ENCODE results near the gene CDK15.

DNA sequence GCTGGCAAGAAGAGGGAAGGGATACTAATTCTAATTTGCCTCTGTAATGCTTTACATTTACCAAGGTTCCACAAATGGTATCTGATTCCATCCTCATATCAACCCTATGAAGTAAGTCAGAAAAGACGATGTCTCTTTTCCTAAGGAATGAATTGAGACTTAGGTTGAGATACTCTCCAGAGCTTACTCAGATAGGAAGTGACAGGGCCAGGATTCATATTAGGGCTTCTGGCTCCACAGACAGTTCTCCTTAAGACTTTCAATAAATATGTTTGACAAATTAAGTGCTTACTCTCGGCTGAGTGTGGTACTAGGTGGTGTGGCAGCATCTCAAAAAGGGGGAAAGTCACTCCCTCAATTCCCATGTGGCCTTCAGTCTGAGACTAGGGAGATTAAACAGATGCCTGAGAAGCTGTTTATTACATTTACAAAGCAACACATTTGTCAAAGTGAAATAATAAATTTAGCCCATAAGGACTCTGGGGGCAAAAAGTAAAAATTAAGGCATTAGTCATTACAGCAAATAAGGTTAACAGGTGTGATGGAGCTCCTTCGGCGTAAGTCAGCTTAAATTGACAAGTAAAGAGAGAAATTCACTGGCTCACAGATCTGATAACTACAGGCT is 14.2 kb downstream of the CDK15 start:
- TF ChIP-seq, protein P1, sequence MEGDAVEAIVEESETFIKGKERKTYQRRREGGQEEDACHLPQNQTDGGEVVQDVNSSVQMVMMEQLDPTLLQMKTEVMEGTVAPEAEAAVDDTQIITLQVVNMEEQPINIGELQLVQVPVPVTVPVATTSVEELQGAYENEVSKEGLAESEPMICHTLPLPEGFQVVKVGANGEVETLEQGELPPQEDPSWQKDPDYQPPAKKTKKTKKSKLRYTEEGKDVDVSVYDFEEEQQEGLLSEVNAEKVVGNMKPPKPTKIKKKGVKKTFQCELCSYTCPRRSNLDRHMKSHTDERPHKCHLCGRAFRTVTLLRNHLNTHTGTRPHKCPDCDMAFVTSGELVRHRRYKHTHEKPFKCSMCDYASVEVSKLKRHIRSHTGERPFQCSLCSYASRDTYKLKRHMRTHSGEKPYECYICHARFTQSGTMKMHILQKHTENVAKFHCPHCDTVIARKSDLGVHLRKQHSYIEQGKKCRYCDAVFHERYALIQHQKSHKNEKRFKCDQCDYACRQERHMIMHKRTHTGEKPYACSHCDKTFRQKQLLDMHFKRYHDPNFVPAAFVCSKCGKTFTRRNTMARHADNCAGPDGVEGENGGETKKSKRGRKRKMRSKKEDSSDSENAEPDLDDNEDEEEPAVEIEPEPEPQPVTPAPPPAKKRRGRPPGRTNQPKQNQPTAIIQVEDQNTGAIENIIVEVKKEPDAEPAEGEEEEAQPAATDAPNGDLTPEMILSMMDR (IDR thresholded peaks at IDR 0.05 in 8 of 11, conservative IDR thresholded peaks at IDR 0.05 in 3 of 11): no peak
- no peak for TF ChIP-seq POLR2A (IDR thresholded peaks at IDR 0.05)
